ENCODE results near the gene SP2.

SP2 gene

DNA sequence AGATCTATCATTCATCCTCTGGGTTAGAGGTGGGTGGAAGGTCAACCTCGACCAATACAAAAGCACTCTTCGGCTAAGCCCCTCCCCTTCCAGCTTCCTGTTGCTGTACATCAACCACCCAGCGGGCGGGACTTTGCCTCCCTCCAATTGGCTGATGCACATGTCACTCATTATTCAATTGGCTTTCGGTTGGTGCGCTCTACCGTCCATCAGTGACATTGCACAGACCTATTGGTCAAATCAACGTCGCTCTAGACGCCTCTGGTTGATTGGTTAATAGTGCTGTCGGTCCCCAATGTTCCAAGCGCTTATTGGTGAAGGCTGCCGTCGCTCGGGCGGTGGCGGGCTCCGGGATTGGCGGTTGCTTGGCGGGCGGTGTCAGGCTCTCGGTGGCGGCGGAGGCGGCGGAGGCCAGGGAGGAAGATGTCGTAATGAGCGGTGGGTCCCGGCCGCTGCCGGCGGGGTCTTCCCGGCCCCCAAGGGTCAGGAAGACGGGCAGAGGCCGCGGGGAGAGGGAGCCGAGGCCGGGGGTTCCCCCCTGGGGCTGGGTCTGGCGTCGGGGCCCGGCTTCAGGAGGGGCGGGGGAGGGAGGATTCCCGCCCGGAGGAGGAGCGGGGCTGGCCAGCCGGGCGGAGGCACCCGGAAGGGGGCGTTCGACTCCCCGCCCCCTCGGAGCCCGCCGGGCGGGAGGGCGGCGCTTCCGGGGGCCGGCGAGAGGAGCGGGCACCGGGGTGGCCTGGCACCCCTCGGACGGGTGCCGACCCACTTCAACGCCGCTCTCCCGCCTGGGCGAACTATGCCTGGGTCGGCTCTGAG is at the start of gene SP2:
SP2 (plus strand) TSS at position 381 of the 816 bp plus-strand sequence; CDS start at position 432, 51 bp downstream.
- DNase-seq (ENCODE audit: low read depth in 2 of 3, low spot score in 1 of 3), result peak; percentile 98 to 100 (median 100)

DNA sequence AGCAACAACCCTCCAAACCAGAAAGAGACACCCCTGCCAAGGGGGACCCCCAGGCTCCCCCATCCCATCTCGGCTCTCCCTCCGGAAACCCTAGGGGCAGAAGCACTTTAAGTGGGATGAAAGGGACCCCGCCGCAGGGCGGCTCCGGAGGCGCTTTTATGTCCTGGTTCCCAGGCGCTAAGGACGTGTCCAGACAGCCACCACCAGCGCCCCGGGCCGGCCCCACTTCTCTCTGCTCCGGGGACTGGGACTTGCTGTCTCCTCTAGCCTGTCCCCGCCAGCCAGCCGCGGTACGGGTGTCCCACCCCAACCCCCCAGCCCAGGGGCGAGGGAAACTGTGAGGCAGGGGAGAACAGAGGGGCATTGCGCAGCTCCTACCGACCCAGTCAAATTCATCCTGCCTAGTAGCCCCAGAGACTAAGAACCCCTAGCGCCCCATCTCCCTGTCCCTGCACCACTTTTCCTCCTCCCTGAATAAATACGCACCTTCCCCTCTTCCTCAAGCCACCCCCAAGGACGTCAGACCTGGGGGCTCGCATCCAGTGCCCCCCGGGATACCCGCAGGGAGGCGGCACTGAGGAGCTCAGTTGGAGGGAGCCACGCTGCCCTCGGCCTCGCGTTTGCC is 49.2 kb upstream of the SP2 start:
- no peak for DNase-seq (ENCODE audit: low read depth in 2 of 3, low spot score in 1 of 3)

DNA sequence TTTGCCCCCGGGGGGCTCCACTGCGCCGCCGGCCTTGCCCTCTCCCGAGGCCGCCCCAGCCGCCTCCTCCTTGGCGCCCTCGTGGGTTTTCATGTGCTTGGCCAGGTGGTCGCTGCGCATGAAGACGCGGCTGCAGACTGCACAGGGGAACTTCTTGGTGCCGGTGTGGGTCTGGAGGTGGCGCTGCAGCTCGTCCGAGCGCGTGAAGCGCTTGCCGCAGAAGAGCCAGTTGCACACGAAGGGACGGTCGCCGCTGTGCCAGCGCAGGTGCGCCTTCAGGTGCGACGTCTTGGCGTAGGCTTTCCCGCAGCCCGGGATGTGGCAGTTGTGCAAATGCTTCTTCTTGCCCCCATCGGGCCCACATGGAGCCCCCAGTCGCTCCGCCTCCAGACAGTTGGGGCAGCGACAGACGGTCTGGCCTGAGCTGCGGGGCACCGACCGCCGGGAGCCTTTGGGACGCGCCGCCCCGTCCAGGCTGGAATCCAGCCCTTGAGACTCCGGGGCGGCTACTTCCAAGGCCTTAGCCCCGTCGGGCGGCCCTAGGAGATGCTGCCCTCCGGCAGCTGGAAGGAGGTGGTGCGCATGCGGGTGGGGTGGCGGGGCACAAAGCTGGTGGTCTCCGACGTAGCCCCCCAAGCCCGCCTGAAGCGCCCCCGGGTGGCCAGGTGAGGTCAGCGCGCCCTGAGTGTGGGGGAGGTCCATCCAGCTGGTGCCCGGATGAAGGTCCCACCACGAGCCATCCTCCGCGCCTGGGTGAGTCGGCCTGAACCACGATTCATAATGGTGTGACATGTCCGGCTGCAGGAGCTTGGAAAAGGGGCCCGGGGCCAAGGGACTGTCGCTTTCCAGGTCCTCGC is 48.5 kb upstream of the SP2 start:
- no peak for DNase-seq (ENCODE audit: low read depth in 2 of 3, low spot score in 1 of 3)

DNA sequence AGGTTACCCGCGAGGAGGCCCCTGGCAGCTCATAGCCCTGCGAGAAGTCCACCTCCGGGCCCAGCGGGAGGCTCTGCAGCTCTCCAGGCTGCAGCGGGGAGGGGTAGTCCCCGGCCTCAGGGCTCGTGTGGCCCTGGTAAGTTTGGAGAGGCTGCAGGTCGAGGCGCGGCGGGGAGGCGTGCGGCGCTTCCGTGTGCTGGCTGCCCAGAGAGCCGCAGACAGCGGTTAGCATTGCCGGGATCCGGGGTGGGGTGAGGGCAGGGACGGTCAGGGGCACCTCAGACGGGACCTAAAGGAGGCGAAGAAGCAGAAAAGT is 47.9 kb upstream of the SP2 start:
- DNase-seq (ENCODE audit: low read depth in 2 of 3, low spot score in 1 of 3), result no peak

DNA sequence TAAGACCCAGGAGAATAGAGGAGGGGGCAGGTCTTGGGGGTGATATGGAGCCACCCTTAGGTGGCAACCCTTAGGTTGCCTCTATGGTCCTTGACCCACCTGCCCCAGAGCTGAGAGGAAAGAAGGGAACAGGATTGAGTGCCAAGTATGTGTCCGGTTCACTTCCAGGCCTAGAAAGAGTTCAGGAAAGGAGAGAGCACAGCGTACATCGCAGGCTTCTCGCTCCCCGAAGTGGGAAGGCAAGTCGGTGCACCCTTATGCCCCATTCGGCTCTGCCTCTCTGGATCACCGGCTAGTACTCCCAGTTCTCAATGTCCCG is 45.7 kb upstream of the SP2 start:
- DNase-seq (ENCODE audit: low read depth in 2 of 3, low spot score in 1 of 3), result no peak

DNA sequence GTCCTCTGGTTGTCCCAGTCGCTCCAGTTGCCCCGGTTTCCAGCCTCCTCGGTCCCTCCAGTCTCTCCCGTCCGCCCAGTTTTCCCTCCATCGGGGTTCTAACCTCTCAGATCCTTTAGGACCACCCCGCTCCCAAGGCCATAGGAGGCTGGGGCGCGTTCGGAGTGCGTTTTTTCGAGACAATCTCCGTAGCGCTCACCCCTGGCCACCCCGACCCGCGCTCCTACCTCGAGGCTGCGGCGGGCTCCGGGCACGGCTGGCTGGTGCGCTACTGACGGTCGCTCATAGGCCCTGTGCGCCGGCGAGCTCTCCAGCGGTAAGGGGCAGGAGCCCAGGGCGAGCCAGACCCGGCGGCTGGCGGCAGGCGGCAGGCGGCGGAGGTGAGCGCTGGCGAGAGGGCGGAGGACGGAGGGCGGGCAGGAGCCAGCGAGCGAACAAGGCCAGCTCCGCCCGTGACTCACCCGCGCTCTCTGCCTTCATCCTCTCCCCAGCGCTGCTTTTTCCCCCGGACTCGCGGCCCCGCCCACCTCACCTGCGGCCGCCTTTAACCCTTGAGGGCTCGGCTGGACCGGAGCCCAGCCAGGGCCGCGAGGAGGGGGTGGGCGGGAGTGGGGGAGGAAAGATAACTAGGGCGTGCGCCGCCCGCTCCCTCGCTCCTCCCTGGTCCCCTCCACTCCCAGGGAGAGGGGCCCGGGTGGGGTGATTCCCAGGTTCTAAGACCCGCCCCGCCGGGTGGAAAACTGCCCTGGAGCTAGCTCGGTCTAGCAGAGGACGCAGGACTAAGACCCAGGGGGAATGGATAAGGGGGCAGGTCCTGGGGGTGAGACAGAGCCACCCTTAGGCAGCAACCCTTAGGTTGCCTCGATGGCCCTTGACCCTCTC is 45.1 kb upstream of the SP2 start, which contains the start of gene SP6:
SP6 (minus strand) TSS at position 472 of the 882 bp plus-strand sequence. CDS start 2,734 bp downstream, outside the sequence.
- DNase-seq (ENCODE audit: low read depth in 2 of 3, low spot score in 1 of 3), result peak; percentile 31 to 62 (median 39)

DNA sequence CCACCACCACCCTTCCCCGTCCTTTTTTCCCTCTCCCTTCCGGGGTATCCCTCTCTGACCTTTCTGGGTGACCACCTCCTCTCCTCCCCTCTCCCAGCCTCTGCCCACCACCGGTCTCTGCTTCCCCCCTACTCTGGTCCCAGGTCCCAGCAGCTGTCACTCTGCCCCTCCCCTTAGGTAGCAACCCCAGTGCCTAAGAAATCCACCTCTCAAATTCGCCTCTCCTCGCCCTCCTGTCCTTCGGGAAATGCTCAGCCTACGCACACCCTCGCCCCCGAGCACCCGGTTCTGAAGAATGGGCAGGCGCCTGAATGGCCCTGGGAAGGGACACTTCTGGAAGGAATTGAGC is 44.3 kb upstream of the SP2 start:
- no peak for DNase-seq (ENCODE audit: low read depth in 2 of 3, low spot score in 1 of 3)

DNA sequence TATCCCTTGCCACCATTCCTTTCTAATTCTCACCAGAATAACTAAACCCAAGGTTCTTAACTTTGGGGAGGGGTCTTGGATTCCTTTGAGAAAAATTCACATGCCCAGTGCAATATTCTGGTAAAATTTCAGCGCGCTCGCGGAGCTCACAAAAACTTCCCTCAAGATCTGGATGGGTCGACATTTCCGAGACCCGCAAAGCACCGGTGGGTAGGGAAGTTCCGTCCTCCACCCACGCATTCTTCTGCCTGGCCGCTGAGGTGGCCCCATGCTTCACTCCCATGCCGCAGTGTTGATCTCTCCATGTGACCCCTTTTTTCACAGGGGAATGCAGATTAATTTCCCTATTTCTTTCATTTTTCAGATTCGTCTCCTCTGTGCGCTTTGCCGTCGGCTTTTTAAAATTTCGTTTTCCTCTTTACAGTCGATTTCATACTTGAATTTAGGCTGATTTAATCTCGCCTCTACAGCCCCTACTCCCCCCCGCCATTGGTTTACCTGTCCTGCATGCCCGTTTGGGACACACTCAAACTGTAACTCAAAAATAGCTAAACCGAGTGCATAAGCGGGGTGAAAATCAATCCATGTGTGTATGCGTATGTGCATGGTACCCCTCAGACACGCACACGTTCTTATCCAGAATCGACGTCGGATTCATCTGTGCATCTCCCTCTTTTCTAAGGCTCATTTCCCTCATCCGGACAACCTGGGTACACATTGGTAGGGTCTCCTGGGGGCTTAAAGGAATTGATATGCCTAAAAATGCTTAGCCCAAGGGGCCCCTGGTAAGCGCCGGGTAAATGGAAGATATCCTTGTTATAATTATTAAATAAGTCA is 43.7 kb upstream of the SP2 start:
- no peak for DNase-seq (ENCODE audit: low read depth in 2 of 3, low spot score in 1 of 3)

DNA sequence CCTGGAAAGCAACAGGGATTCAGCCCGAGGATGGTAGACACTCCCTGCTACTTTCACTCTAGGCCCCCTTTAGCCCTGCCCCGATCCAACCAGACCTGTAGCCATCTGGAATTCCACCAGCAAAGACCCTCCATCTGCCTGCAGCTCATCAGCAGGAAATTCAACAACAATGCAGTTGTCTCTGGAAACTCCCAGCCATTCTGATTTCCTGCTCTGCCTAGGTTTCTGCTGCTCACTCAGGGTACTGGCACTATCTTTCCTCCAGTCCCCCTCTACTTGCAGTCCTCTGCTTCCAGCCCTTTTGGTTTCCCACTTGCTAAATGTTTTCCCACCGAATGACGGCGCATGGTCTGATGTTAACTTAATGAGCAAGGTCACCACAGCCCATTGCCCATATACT is 42.4 kb upstream of the SP2 start:
- no peak for DNase-seq (ENCODE audit: low read depth in 2 of 3, low spot score in 1 of 3)

DNA sequence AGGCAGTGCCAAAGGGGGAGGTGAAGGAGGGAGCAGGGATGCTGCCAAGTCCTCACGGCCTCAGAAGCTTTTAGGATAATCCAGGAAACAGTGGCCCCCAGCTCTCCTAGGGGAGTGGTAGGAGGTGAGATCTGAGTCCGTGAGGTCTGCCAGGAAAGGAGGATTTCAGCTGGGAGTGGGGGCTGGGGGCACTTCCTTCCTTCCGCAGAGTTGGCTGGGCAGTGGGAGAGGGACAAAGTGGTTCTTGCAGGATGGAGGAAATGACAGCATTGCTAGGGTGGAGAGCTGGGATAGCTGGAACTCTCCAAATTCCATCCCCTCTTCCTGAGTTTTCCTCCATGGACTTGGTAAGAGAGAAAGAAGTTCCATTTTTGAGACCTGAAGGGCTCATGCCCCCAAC is 40.3 kb upstream of the SP2 start:
- no peak for DNase-seq (ENCODE audit: low read depth in 2 of 3, low spot score in 1 of 3)

DNA sequence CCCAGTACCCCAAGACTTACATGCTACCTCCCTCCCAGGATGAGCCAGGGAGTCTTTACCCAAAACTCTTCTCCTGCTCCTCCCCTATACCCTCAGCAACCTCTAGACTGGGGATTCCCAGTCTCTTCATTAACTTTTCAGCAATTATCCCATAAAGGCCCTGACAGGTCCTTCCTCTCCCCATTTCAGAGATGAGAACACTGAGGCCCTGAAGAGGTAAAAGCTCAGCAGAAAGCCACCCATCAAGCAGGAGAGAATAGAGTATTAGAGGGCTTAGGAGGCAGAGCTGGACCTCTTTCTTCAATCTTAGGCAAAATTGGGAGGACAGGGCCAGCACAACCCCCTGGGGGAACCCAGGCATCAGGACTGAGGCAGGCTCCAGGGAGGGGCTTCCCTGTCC is 39.2 kb upstream of the SP2 start:
- no peak for DNase-seq (ENCODE audit: low read depth in 2 of 3, low spot score in 1 of 3)

DNA sequence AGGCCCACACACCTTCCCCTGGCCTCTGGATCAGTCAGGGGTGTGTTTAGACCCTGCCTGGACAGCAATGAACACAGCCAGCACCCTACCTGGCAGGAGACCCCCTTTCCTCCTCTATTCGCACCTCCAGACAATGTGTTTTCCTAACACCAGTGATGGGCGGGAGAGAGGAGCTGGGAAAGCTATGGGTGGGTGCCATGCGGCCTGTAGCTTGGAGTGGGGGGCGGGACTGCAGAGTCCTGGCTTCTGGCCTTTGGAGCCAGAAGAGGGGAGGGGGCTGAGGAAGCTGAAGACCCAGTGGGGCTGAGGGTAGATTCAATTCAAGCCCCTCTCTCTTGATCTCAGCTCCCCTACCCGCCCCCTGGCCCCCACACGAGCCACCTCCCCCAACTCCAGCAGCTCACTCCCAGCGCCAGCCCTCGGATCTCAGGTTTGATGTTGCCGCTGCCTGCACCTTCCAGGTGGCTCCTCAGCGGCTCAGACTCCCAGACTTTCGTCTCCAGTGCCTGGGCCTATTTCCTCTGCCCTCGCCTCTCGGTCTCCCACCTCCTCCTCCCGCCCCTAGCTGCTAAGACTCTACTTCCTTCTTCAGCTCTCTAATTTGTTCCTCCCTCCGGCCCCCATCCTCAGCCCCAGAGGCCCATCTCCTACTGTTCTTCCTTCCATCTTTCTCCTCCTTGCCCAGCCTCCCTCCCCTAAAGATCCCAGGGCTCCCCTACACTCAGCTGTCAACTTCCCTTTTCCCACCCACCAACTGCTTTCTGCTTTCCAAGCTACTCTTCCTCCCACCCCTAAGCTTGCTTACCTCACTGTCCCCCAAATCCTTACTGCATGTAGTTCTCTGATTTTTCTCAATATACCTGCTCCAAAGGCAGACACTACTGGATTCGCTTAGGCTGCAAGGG is 38.2 kb upstream of the SP2 start:
- DNase-seq (ENCODE audit: low read depth in 2 of 3, low spot score in 1 of 3), result no peak

DNA sequence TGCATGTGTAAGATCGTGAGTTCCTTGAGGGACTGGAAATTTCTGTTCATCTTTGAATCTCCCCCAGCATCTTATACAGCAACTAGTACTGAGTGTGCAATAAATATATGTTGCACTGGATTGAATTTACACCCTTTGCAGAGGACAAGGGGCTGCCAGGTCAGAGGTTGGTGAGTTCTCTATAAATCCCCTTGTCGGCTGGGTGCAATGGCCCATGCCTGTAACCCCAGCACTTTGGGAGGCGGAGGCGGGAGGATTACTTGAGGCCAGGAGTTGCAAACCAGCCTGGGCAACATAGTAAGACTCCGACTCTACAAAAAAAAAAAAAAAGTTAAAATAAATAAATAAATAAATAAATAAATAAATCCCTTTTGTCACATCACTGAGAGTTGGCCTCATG is 35.6 kb upstream of the SP2 start:
- DNase-seq (ENCODE audit: low read depth in 2 of 3, low spot score in 1 of 3), result no peak

DNA sequence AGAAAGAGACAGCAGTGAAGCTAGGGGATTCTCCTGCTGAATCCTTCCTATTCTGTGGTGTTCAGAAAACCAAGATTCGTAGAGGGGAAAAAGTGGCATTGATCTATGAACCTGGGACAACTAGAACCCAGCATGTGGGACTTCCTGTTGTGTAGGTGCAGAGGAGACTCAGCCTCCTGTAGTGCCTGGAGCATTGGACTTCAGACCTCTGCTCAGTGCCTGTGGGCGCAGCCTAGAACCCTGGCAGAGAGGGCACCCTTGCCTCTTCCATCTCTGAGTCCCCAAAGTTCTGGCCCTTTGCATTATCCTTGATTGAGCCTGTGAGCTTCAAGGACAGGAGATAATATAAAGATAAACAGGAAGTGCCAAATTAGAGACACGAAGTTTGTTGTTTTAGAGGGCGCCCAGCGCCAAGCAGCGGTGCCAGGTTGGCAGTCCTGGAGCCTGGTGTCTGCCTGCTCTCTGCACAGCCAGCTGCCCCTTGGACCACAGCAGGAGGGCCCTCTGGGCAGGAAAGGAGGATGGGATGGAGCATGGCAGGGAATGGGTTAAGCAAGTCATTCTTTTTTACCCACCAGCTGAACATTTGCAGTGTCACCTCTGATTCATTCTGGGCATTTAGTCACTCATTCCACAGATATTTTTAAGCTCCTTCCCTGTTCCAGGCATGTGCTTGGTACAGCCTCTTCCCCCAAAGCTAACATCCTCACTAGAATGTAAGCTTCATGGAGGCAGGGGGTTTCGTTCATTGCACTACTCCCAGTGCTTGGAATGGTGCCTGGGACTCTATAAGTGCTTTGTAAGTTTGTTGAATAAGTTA is 33.2 kb upstream of the SP2 start:
- DNase-seq (ENCODE audit: low read depth in 2 of 3, low spot score in 1 of 3), result no peak

DNA sequence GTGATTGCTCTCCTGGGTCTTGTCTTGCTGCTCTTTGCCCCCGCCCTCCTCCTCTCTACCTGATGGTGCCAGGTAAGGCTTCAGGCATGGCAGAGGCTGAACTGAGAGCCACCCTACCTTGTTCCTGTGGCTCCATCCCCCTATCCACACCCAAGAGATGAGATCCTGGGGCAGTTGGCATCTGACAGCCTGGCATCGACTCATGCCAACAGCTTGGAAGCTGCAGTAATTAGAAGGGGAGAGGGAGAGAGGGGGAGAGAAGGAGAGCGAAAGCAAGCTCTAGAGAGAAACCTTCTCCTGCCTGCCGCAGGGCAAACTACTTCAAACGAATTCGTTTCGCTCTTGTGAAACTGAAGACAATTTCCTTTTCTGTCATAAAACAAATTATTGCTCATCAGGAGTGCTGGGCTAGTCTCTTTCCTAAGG is 31.2 kb upstream of the SP2 start:
- DNase-seq (ENCODE audit: low read depth in 2 of 3, low spot score in 1 of 3), result peak in 1 of 3 donors; percentile 9

DNA sequence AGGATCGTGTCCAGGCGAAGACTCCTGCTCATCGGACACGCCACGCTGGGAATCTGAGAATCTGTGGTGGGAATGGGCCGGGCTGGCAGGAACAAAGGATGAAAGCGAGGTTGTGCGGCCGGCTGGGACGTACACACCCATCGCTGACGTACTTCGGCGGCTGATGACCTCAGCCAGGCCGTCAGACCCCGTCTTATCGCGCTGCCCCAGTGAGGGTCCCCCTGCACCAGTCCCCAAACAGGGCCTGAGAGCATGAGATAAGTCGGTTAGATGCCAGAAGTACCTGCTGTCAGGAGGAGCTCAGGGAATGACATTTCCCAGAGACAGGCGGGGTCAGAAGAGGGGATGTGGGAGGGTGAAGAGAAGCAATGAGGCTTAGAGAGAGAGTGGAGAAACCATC is 29.1 kb upstream of the SP2 start:
- no peak for DNase-seq (ENCODE audit: low read depth in 2 of 3, low spot score in 1 of 3)

DNA sequence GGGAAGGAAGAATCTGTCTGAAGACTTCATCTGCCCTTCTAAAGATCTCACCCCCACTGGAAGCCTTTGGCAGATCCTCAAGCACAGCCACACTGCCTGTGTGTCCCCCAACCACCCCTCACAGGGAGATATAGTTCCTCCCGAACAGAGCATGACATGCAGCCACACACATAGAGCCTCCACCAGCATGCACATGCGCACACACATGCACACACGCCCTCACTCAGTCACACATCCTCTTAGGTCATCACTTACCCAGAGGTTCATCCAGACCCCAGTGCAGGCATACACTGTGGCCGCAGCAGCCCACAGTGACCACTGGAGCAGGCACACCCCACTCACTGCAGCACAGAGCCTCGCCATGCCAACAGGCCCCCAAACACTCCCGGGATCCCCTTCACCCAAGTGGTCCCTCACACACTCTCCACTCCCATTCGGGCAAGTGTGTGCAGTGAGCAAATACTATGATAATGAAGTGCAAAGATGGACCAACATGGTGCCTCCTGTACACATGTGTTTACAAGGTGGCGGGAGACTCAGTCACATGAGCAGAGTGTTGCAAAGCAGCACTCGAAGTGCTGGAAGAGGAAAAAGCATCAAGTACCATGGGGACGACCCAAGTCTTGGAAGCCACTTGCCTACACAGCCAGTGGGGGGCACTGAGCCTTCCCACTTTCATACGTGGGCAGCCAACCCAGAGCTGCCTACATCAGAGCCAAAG is 28.1 kb upstream of the SP2 start:
- DNase-seq (ENCODE audit: low read depth in 2 of 3, low spot score in 1 of 3), result no peak

DNA sequence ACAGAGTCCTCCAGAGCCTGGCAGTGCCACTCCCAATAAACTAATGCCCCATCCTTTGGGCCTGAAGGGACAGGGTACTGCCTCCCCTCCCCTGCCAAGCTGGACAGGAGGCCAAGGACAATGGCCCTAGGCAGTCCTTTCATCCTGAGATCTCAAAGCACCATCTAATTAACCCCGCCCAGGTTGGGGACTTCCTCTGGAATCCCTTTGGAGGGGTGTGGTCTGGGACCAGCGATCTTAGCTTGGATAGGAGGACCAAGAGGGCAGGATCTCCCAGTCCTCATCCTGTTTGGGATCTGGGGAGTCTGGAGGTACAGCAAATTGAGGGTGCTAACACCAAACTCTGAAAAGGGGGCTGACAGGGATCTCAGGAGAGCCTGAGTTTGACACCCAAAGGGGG is 26.9 kb upstream of the SP2 start:
- DNase-seq (ENCODE audit: low read depth in 2 of 3, low spot score in 1 of 3), result no peak

Measured in stimulated activated CD4-positive, alpha-beta T cell treated with anti-CD3 and anti-CD28 coated beads, Interleukin-12 subunit alpha, Interleukin-12 subunit beta, amount 100 ng/mL, for 48 hours (primary cell).